Dedifferentiated amniotic fluid mesenchymal stem cell (primary cell): ENCODE measurements around the gene TLK1.

Source experiments
- DNase-seq: peaks from one replicate; pipeline ENCODE4 v3.0.0-alpha.2; 2016; ENCODE audit errors: extremely low spot score

TLK1 gene

DNA sequence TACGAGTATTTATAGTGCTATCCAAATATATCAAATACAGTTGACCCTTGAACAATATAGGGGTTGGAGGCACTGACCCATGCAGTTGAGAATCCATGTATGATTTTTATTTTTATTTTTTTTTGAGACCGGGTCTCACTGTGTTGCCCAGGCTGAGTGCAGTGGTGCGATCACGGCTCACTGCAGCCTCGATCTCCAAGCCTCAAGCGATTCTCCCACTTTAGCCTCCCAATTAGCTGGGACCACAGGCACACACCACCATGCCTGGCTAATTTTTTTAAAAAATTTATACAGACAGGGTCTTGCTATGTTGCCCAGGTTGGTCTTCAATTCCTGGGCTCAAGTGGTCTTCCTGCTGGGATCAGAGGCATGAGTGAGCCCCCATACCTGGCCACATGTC is 161.0 kb downstream of the TLK1 start:
- no peak for DNase-seq

DNA sequence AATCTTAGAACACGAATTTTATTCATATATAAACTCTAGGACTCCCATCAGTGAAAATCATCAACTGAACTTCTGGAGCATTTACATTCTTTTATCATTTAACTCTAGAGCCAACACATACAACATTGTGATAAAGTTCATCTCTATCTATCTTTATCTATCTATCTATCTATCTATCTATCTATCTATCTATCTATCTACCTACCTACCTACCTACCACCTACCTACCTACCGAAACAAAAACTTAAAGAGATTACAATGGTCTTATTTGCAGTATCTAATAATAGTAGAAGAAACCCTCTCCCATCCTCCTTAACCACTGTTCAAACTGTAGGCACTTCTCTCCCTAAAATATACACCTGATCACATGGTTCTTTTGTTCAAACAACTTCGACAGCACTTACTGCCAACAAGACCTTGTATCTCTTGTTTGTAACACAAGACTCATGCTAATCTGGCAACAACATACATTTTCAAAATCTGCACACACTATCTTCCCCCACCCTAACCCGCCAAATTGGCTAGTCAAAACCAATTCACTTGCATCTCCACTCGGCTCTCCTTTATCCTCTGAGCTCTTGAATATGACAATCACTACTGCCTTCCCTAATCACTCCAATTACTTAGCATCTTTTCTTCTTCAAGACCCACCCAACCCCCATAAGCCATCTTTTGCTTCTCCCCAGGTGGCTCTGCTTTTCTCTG is 162.6 kb downstream of the TLK1 start:
- no peak for DNase-seq

DNA sequence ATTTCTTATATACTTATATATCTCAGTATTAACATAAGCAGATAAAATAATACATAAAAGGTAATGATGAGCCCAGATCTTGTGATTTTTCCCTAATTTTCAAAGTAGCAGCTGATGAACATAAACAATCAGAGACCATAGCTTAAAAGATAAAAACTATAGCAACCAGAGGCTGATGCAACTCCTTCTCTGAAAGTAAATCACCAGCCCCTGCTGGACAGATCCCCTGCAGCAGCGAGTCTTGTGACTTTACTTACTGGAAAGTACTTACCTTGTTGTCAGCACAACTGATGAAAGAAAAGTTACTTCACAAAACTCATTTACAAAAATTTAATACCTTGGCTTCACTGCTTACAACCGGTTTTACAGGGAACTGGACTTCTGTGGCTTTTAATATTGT is 164.4 kb downstream of the TLK1 start:
- peak; percentile 24 for DNase-seq

DNA sequence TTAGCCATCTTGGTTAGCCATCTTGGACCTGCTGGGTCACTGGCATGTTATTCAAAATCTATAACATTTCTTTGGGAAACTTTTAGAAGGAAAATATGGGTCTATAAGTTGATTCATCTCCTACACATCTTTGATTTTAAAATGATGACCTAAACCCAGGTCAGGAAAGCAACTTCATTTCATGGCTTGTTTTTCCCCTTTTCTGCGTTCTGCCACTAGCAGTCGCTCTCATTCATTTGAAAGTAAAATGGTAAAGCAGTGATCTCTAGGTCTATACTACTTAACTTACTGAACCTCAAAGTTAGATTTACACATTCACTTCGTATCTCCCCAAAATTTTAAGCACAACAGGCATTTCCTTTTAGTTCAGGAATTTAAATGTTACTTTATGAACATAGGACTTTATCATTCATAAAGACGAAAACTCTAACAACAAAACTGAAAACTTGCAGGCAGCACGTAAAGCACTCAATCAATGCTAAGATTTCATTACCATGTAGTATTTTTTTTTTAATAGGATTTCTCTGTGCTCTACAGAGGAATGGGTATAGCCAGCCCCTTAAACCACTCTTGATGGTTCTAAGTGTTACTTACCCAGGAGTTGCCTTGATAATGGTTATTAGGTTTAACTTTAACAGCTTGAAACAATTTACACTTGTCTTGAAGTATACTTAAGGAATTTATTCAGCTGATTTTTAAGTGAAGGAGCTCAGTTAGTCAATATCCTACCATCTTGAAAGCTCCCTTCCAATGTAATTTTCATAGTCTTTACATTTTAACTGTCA is 169.1 kb downstream of the TLK1 start:
- no peak for DNase-seq

DNA sequence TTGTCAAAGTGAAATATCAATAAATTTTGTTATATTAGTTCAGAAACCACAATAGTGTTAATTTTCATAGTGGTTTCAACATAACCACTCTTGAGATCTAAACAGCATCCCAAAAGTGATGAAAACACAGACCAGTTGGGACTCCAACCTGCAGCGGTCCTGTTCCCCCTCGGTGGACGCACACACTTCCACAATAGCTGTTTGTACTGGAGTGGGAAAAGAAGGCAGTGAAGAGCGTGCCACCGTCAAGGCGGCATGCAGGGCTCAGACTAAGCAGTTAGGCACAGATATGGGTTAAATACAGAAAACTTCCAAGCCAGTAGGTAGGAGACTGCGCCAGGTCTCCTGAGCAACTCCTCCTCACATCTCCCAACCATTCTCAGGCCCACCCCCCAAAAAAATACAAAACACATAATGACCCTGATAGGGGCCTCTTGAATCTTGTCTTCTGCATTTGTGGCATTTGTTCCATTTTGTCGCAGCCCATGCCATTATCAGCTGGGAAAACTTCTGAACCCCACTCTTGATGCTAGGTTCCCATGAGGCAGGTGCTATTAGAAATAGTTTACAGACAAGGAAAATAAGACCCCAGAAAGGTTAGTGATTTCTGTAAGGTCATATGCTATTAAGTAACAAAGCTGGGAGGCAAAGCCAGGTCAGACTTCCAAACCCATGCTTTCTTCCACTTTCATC is 174.0 kb downstream of the TLK1 start:
- DNase-seq = no peak

DNA sequence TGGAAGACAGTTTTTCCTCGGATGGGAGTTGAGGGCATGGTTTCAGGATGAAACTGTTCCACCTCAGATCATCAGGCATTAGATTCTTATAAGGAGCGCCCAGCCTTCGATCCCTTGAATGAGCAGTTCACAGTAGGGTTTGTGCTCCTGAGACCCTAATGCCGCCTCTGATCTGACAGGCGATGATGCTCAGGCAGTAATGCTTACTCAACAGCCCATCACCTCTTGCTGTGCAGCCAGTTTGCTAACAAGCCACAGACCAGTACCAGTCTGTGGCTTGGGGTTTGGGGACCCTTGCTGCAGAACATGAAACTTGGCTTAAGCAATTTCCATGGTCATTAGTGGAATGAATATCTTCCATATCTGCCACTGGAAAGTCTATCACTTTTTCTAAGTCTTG is 175.3 kb downstream of the TLK1 start:
- DNase-seq = no peak

DNA sequence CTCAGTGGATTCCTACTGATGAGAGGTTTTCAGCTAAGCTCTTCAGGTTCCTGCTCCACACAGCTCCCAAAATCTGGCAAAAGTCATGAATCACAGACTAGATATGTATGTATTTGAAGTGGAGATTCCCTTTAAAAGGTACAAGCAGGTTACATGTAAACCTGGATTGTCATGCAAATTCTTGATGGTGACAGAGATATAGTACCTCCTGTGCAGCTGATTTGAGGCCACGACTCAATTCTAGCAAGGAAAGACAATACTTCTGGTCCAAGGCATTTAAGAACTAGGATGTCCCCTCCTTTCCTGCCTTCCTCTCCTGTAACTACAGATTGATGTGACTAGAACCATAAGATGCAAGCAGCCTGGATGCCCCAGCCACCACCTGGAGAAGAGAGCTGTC is 176.6 kb downstream of the TLK1 start:
- DNase-seq = no peak

DNA sequence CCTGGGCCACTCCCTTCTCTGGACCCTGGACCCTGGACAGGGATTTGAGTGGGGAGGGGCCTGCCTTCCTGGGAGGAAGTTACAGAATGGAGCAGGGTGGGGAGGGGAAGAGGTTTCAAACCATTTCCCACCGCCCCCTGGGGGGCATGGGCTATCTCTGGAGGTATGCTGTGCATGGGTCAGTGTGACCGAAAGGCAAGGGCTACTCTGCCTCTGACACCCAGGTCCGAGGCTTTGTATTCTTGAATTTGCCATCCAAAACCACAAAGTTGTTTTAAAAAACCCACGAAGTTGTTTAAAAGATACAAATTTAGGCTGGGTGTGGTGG is 184.8 kb downstream of the TLK1 start:
- DNase-seq = no peak

DNA sequence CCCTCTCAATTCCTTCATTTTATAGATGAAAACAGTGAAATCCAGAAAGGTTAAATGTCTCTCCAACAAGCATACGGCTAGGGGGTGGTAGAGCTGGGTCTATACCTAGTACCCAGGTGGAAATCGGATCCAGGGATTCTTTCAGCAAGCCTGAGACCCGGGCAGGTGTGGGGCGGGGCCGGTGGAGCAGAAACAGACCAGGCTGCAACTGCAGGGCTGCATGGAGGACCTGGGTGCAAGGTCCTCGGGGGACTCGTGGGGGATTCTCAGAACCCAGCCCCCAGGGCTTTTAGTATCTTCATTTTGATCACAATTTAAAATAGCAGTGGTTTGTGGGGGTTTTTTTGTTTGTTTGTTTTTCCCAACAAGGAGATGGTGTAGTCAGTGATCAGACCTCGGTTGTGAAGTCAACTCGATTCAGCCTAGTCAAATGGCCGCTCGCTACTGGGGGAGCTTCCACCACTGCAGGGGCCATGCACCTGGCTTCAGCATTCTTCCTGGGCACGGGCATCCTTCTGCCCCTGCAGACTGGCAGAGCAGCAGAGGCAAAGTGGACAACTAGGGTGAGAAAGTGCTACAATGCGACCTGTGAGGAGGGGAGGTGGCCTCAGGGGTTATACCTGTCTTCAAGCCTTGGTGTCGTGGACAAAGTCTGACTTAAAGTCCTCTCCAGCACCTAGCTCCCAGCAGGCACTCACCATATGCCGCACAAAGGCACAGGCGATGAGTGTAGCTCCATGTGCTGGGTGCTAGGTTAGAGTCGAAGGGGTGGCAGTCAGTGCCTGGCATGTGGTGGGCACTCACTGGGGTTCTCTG is 185.4 kb downstream of the TLK1 start:
- DNase-seq = no peak

DNA sequence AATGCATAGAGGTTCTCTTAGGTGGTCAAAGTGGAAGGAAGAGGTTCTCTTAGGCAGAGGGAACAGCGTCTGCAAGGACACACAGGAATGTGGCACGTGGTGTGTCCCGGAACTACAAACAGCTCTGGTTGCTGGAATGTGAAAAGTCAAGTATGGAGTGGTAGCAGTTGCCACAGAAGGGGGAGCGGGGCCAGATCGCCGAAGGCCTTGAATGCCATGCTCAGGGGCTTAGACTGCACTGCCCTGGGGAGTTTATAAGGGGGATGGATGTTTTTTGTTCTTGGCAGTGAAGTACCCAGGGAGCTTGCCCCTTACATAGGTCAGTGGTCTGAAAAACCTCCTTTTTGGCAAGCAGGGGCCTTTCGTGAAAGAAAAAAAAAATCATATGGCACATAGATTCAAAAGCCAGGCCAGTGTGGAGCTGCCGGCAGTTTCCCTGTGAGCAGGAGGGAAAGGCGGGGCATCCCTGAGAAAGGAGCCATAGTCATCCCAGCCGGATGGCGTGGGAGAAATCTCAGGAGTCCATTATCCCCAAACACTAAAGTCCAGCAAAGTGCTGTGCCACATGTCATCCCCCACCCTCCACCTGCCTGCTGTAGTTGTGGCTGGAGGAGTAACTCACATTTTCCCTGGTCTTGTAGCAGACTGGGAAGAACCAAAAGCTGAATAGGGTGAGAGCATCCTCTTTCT is 186.2 kb downstream of the TLK1 start:
- no peak for DNase-seq

DNA sequence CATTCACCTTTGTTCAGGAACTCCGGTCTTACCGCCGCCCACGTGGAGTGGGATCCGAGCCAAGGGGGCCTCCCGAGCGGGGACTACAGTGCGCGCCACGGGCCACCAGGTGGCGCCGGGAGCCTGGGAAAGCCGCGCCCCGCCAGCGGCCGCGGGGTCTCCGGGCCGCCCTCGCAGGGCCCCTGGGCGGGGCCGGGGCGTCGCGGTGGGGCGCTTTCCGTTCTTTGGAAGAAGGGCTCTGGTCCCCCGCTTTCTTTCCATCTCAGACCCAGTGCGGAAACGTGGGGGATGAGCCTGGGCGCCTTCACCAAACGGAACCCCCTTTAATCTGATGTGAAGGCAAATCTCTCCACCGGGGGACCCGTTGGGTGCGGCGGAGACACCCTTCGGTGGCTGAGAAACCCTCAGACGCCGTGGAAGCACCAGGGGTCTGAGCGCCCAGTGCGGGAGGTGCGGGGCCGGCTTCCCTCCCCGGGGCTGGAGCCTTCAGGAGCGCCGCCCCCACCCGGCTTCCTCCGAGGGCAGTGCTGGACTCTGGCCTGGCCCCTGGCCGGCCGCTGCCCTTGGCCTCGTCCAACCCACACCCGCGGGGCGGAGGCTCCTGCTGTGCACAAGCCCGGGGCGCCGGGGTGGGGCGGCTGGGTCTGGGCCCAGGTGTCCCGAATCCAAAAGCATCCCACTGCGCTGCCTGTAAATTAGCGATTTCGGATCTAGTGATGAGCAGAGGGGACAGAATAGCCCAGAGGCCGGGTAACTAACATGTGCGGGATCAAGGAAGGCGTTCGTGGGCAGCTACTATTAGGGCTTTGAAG is 187.0 kb downstream of the TLK1 start:
- peak; percentile 63 for DNase-seq

DNA sequence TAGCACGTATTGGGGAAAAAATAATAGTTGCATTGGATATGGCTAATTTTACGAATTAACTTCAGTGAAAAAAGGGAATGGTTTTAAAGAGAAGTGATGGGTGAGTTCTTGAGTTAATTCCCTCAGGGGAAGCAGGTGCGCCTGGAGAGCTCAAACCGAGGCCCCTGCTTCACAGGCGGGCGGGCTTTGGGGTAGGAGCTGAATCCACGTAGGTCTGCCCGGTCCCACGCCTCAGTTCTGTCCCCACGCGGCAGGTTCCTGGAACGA is 187.5 kb downstream of the TLK1 start:
- no peak for DNase-seq

DNA sequence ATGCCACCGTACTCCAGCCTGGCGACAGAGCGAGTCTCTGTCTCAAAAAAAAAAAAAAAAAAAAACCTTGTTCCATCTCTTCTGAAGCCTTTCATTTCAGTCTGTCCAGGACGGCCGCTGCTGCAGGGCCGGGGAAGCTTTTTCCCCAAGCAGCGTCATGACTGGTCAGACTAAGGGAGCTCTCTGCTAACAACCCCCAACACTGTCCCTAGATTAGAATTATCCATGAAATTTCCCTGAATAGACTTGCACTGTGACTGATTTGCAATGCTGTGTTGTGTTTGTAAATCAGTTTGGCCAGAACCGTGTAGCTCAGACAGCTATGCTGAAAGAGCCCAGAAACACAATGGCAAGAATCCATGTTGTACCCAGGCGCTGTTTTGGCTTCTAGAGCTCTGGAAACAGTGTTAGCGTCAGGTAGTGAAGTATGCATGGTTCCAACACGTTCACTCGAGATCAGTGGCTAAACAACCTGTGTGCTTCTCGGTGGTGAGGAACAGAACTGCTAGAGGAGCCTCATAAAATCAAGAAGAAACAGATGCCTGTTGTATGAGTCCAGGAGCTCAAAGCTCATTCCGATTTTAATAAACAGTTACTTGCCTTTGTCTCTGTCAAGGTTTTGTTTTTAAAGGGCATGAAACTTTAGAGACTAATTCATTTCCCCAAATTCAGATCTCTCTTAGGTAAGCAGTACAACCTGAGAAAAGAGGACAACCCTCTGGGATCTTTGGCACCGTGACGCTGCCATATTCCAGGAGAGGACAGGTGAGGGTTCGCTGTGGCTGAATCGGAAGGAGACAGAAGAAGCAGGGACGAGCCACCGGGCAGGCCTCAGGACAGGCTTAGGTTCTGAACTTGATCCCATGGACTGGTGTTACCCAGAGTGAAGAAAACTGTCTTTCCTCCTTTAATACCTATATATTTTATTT is 188.1 kb downstream of the TLK1 start:
- no peak for DNase-seq

DNA sequence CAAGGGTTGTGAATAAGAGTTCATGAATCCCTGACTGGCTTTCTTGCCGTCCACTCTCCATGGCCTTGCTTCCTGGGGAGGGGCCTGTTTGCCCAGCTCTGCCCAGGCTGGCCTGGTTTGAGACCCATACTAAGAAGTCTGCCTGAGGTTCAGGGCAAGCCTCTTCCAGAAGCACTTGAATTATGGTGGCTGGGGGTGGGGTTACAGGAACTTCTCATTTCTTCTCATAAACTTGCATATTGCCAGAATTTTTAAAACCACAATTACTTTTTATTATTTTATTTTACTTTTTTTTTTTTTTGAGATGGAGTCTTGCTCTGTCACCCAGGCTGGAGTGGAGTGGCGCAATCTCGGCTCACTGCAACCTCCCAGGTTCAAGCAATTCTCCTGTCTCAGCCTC is 189.6 kb downstream of the TLK1 start:
- no peak for DNase-seq

DNA sequence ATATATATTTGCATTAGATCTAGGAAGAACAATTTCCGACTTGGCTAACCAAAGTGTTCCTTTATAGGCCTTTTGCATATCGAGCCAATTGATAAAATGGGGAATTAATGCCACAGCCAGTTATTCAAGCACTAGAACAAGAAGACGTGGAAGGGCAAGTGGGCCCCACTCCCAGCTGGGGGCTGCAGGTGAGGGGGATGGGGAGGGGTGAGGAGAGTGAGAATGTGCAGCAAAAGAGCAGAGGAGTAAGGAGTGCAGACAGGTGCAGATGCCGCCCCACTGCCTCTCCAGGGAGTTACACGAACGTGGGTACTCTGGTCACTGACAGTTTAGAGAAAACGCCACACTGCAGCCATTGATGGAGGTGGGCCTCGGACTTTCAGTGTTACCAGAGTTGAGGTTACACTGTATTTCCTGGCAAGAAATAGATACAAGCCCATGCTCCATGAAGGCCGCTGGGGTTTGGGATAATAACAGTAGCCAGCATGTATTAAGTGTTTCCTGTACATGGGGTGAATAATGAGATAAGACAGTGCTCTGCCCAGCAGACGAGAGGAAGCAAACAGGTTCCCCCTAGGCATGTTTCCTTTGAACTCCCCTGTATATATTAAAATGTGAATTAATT is 190.7 kb downstream of the TLK1 start:
- DNase-seq = no peak

DNA sequence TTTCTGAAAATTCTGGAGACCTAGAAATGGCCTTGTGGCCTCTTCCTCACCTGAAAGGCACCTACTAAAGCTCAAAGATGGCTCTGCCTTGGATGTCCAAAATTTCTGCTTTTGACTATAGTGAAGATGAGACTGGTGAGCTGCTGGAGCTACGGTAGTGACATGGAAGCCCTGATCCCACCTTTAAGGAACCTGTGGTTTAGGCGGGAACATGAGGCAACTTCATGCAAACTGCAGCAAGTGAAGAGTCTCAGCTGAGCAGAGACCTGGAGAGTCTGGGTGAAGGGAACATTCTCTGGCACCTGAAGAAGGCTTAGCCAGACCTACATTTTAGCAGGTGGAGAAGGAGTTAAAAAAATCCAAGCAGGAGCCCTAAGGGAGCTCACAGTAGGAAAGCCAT is 191.7 kb downstream of the TLK1 start:
- DNase-seq = no peak

DNA sequence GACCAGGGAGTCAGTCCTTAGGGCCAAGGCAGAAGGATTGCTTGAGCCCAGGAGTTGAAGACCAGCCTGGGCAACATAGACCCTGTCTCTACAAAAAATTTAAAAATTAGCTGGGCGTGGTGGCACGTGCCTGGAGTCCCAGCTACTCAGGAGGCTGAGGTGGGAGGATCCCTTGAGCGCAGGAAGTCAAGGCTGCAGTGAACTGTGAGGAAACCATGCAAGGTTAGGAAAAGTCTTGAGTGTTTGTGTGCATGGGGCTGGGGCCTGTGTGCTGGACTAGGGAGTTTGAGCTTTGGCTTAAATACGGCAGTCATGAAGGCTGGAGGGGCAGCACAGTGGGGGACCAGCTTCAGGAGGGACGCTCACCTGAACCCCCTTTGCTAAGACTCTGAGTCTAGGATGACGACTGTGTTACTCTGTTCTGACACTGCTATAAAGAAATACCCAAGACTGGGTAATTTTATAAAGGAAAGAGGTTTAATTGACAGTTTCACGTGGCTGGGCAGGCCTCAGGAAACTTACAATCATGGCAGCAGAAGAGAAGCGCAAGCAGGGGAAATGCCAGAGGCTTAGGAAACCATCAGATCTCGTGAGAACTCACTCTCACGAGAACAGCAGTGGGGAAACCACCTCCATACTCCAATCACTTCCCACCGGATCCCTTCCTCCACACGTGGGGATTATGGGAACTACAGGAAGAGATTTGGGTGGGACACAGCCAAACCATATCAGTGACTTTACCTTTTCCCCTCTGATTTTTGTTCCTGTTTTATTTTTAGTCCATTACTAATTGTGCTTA is 192.3 kb downstream of the TLK1 start:
- DNase-seq = no peak

DNA sequence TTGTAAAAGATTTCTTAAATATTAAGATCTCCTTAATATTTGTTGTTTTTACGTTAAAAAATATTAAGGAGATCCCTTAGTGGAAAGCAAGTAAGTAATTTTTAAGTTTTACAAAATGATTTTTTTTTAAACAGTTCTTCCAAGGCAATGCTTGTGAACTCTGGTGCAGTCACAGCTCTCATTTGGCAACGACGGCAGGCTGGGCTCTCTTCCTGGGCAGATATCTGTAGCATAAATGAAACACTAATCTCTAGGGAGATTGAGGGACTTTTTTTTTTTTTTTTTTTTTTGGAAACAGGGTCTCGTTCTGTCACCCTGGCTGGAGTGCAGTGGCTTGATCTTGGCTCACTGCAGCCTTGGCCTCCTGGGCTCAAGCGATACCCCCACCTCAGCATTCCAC is 193.1 kb downstream of the TLK1 start:
- no peak for DNase-seq
